WERI-Rb-1 (cell line): ENCODE data around the gene CD247.

Experiments
- DNase-seq: peaks from one replicate; pipeline ENCODE4 v3.0.0-alpha.2; 2020
- H3K27ac ChIP-seq: fragments of 250-450 bp; sonication (Bioruptor Pico); 2 replicates; pipeline ENCODE4 v1.5.1; 2020; ENCODE audit warnings: mild to moderate bottlenecking, moderate library complexity
- H3K27me3 ChIP-seq: fragments of 250-450 bp; sonication (Bioruptor Pico); 2 replicates; pipeline ENCODE4 v1.5.1; 2021; ENCODE audit warnings: mild to moderate bottlenecking, low read depth, moderate library complexity; ENCODE audit not compliant: insufficient read depth, severe bottlenecking
- H3K36me3 ChIP-seq: fragments of 250-450 bp; sonication (Bioruptor Pico); 2 replicates; pipeline ENCODE4 v1.5.1; 2020; ENCODE audit warnings: mild to moderate bottlenecking, moderate library complexity
- H3K4me3 ChIP-seq: 2 replicates; pipeline ENCODE4 v1.5.1; 2011; ENCODE audit warnings: low read depth, mild to moderate bottlenecking, control low read depth, low read length
- H3K9me3 ChIP-seq: fragments of 250-450 bp; sonication (Bioruptor Pico); 2 replicates; pipeline ENCODE4 v1.5.1; 2021; ENCODE audit warnings: mild to moderate bottlenecking, moderate library complexity; ENCODE audit not compliant: severe bottlenecking
- CTCF ChIP-seq: IDR thresholded peaks from 2 replicates; pipeline ENCODE4 v1.5.1; 2011; ENCODE audit warnings: low read depth, mild to moderate bottlenecking, control low read depth, inconsistent platforms, low read length

The CD247 gene

GRCh38 chr1:167432780-167433179 is 85.5 kb downstream of the CD247 start:
- H3K36me3 ChIP-seq: no peaks in the 10 kb centered on the region
- no peak overlapping the region for H3K27ac ChIP-seq
- DNase-seq: no peak
- no peaks in the 10 kb centered on the region for H3K27me3 ChIP-seq
- TF ChIP-seq CTCF: no peak
- no peaks in the 10 kb centered on the region for H3K9me3 ChIP-seq
- H3K4me3 ChIP-seq: no peak overlapping the region

GRCh38 chr1:167431909-167432650 is 86.2 kb downstream of the CD247 start:
- H3K27me3 ChIP-seq: no peaks in the 10 kb centered on the region
- H3K9me3 ChIP-seq: no peaks in the 10 kb centered on the region
- DNase-seq: no peak
- H3K27ac ChIP-seq: no peak overlapping the region
- no peaks in the 10 kb centered on the region for H3K36me3 ChIP-seq
- no peak for TF ChIP-seq CTCF
- H3K4me3 ChIP-seq: no peak overlapping the region

- Histone ChIP-seq H3K36me3 (no peaks in the 10 kb centered on the region), H3K27me3 (no peaks in the 10 kb centered on the region), H3K9me3 (no peaks in the 10 kb centered on the region), H3K27ac (peak overlapping the region; percentile 11), H3K4me3 (no peak overlapping the region)
- no peak for TF ChIP-seq CTCF
- peak; percentile 20 for DNase-seq
Observed at GRCh38 chr1:167431261-167431908, 86.9 kb downstream of the CD247 start.

GRCh38 chr1:167430849-167431242 is 87.5 kb downstream of the CD247 start:
- no peak overlapping the region for H3K4me3 ChIP-seq
- H3K27me3 ChIP-seq: no peaks in the 10 kb centered on the region
- H3K9me3 ChIP-seq: no peaks in the 10 kb centered on the region
- no peak for TF ChIP-seq CTCF
- no peak for DNase-seq
- no peaks in the 10 kb centered on the region for H3K36me3 ChIP-seq
- H3K27ac ChIP-seq: peak overlapping the region; percentile 11

GRCh38 chr1:167430134-167430848 is 88.0 kb downstream of the CD247 start:
- no peak for TF ChIP-seq CTCF
- no peak overlapping the region for H3K4me3 ChIP-seq
- H3K27ac ChIP-seq: no peak overlapping the region
- H3K27me3 ChIP-seq: no peaks in the 10 kb centered on the region
- DNase-seq: no peak
- H3K9me3 ChIP-seq: no peaks in the 10 kb centered on the region
- no peaks in the 10 kb centered on the region for H3K36me3 ChIP-seq
